Osteoblast (primary cell): ENCODE data around the gene PCDHGA5. TPM values are rescaled to one million over a fixed set of nuclear protein-coding genes. Genes with fewer than 3 reads are reported as not detected.
"Not testable (repeated sequence)": the region's sequence is repeated elsewhere in the genome, so short reads cannot be mapped to it uniquely, and the experiment has no call there.

Source experiments
- DNase-seq: peaks from one replicate; pipeline ENCODE4 v3.0.0; 2011; ENCODE audit warnings: low spot score, mixed read lengths; ENCODE audit not compliant: insufficient read length; ENCODE audit errors: missing footprints
- H2AFZ ChIP-seq: 2 replicates; pipeline ENCODE4 v1.6.0; 2011; ENCODE audit warnings: mild to moderate bottlenecking, low read length
- H3K27ac ChIP-seq: 2 replicates; pipeline ENCODE4 v1.5.1; 2011; ENCODE audit warnings: mild to moderate bottlenecking, low read depth, low read length, moderate library complexity
- H3K27me3 ChIP-seq: 2 replicates; pipeline ENCODE4 v1.6.0; 2012; ENCODE audit warnings: mild to moderate bottlenecking, control low read depth, inconsistent platforms, low read length, moderate library complexity; ENCODE audit not compliant: insufficient read depth
- H3K36me3 ChIP-seq: 2 replicates; pipeline ENCODE4 v1.5.1; 2011; ENCODE audit warnings: mild to moderate bottlenecking, low read length, control low read depth, moderate library complexity; ENCODE audit not compliant: insufficient read depth
- H3K4me1 ChIP-seq: 2 replicates; pipeline ENCODE4 v1.5.1; 2011; ENCODE audit warnings: mild to moderate bottlenecking, low read length, control low read depth, moderate library complexity; ENCODE audit not compliant: insufficient read depth
- H3K4me2 ChIP-seq: 2 replicates; pipeline ENCODE4 v1.6.0; 2011; ENCODE audit warnings: mild to moderate bottlenecking, low read length; ENCODE audit not compliant: insufficient read depth
- H3K4me3 ChIP-seq: fragments of 200-600 bp; sonication (generic); 3 replicates; pipeline ENCODE4 v1.5.1; 2012; ENCODE audit warnings: mild to moderate bottlenecking, low read length, inconsistent platforms; ENCODE audit not compliant: insufficient read depth
- H3K79me2 ChIP-seq: 2 replicates; pipeline ENCODE4 v1.6.0; 2012; ENCODE audit warnings: mild to moderate bottlenecking, low read length, control low read depth, inconsistent platforms; ENCODE audit not compliant: insufficient read depth
- H3K9me3 ChIP-seq: 2 replicates; pipeline ENCODE4 v1.5.1; 2011; ENCODE audit warnings: low read depth, low read length, control low read depth
- H4K20me1 ChIP-seq: 2 replicates; pipeline ENCODE4 v1.6.0; 2012; ENCODE audit warnings: mild to moderate bottlenecking, low read length, control low read depth; ENCODE audit not compliant: insufficient read depth
- CTCF ChIP-seq: IDR thresholded peaks from 2 replicates; pipeline ENCODE4 v1.5.1; 2011; ENCODE audit warnings: mild to moderate bottlenecking, low read depth, low read length, moderate library complexity; ENCODE audit errors: extremely low read depth
- total RNA-seq: library from RNA; depleted of rRNA; stranded (reverse); fragments of >200 nt; gene quantifications from 2 replicates; pipeline ENCODE4 v1.2.3, GENCODE V29; 2012

The PCDHGA5 gene
- total RNA-seq, 1 donor, result 2.5 TPM

DNA sequence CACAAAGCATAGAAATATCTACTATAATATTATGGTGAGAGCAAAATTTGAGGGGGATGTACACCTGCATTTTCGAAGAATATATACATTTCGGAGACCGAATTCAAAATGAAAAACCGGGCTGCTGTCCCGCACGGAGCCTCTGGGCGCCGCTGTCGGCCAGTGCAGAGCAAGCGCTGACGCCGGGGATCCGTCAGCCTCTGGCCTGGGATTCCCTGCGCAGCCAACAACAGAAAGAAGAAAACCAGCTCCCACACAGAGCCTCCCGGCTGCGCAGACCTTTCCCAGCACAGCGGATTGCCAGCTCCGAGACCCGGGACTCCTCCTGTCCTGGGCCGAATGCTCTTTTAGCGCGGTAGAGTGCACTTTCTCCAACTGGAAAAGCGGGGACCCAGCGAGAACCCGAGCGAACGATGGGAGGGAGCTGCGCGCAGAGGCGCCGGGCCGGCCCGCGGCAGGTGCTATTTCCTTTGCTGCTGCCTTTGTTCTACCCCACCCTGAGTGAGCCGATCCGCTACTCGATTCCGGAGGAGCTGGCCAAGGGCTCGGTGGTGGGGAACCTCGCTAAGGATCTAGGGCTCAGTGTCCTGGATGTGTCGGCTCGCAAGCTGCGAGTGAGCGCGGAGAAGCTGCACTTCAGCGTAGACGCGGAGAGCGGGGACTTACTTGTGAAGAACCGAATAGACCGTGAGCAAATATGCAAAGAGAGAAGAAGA is 44.0 kb downstream of the PCDHGA5 start, which contains the start of gene PCDHGB6:
Gene PCDHGB6 (plus strand): TSS at position 232 of the 716 bp plus-strand sequence. CDS start 182 bp downstream, at position 414.
- Histone ChIP-seq H3K4me3 (peak within 1 kb of the TSS; percentile 60), H3K4me2 (peak within 1 kb of the TSS; percentile 28)
- not testable (repeated sequence) for H3K27me3 ChIP-seq, H3K9me3 ChIP-seq, H3K79me2 ChIP-seq, H3K27ac ChIP-seq, H3K4me1 ChIP-seq, H2AFZ ChIP-seq, H3K36me3 ChIP-seq, H4K20me1 ChIP-seq
- TF ChIP-seq CTCF, result peak; percentile 56
- peak; percentile 89 for DNase-seq

DNA sequence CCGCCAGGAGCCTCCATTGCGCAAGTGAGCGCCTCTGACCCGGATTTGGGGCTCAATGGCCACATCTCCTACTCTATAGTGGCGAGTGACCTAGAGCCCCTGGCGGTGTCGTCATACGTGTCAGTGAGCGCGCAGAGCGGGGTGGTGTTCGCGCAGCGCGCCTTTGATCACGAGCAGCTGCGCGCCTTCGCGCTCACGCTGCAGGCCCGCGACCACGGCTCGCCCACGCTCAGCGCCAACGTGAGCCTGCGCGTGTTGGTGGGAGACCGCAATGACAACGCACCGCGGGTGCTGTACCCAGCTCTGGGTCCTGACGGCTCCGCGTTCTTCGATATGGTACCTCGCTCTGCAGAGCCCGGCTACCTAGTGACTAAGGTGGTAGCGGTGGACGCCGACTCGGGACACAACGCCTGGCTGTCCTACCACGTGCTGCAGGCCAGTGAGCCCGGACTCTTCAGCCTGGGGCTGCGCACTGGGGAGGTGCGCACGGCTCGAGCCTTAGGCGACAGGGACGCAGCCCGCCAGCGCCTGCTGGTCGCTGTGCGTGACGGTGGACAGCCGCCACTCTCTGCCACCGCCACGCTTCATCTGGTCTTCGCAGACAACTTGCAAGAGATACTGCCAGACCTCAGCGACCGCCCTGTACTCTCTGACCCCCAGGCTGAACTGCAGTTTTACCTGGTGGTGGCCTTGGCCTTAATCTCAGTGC is 45.8 kb downstream of the PCDHGA5 start:
- Histone ChIP-seq H3K27me3 (peaks cover 11% of the 10 kb centered on the region), H3K4me2 (no peak overlapping the region), H3K36me3 (no peaks in the 10 kb centered on the region), H3K9me3 (peaks cover 3% of the 10 kb centered on the region), H3K79me2 (no peaks in the 10 kb centered on the region), H3K27ac (no peak overlapping the region), H2AFZ (no peak overlapping the region), H4K20me1 (peaks cover 3% of the 10 kb centered on the region), H3K4me3 (no peak overlapping the region), H3K4me1 (no peaks in the 10 kb centered on the region)
- no peak for DNase-seq
- TF ChIP-seq CTCF, result no peak

DNA sequence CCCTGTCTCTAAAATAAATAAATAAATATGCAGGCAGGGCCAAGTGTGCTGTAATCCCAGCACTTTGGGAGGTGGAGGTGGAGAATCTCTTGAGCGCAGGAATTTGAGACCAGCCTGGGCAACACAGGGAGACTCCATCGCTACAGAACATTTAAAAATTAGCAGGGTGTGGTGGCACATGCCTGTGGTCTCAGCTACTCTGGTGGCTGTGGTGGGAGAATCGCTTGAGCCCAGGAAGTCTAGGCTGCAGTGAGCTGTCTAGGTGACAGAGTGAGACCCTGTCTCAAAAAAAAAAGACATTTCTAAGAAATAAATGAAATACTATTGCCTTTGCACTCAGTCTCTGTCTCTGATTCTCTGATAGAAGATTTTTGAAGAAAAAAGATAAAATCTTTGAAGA is 47.6 kb downstream of the PCDHGA5 start:
- no peaks in the 10 kb centered on the region for H3K36me3 ChIP-seq
- H3K4me1 ChIP-seq, result no peaks in the 10 kb centered on the region
- H3K4me3 ChIP-seq, result no peak overlapping the region
- DNase-seq, result no peak
- no peaks in the 10 kb centered on the region for H3K79me2 ChIP-seq
- TF ChIP-seq CTCF, result no peak
- no peak overlapping the region for H3K4me2 ChIP-seq
- H2AFZ ChIP-seq, result no peak overlapping the region
- H3K27ac ChIP-seq, result no peak overlapping the region
- H3K27me3 ChIP-seq, result peaks cover 11% of the 10 kb centered on the region
- no peaks in the 10 kb centered on the region for H4K20me1 ChIP-seq
- H3K9me3 ChIP-seq, result peaks cover 3% of the 10 kb centered on the region

- Histone ChIP-seq H3K4me3 (peak within 1 kb of the TSS; percentile 68), H2AFZ (peak within 1 kb of the TSS; percentile 71), H3K36me3 (no peaks in the 10 kb centered on the region), H3K79me2 (no peaks in the 10 kb centered on the region), H4K20me1 (no peaks in the 10 kb centered on the region), H3K27ac (no peak within 1 kb of the TSS), H3K4me2 (peak within 1 kb of the TSS; percentile 80), H3K27me3 (peaks cover 11% of the 10 kb centered on the region), H3K9me3 (peaks cover 3% of the 10 kb centered on the region), H3K4me1 (no peaks in the 10 kb centered on the region)
- peak; percentile 94 for DNase-seq
- peak; percentile 79 for TF ChIP-seq CTCF
Observed at GRCh38 chr5:141412854-141413539, 49.0 kb downstream of the PCDHGA5 start, which contains the start of gene PCDHGA10. Gene PCDHGA10 (plus strand): TSS chr5:141412987. CDS start chr5:141413176, 189 bp downstream.
